GM12865 (cell line): ENCODE results near the gene SREBF1.

Source experiments
- DNase-seq: peaks from one replicate; pipeline ENCODE4 v3.0.0; 2010; ENCODE audit warnings: low read depth
- H3K4me3 ChIP-seq: 2 replicates; pipeline ENCODE4 v1.5.1; 2011; ENCODE audit warnings: mild to moderate bottlenecking, low read depth, low read length, control low read depth
- TF ChIP-seq, protein P1 (sequence below): IDR thresholded peaks from 2 replicates; pipeline ENCODE4 v1.5.1; 2011; ENCODE audit warnings: low read length, control low read depth, low read depth, inconsistent platforms; ENCODE audit not compliant: insufficient read depth; ENCODE audit errors: missing control alignments

SREBF1 gene

DNA sequence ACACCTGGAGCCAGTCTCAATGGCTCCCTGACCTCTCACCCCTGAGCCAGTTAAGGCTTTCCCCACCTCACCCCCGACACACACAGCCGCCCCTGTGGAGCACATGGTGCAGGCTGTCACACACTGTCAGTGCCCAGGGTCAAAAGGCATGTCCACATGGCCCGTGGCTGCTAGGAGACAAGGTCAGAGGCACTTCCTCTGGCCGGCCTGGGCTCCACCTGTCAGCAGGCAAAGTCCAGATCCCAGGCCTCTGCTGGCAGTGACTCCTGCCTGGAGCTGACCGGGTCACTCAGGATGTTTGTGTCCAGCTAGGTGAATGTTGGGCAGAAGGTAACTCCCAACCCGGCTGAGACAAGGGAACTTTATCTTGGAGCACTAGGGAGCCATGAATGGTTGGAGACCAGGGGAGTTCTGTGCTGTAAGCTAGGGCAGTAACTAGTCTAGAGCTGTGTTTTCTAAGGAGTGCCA, 6.0 kb downstream of the SREBF1 start:
- no peak for DNase-seq
- TF ChIP-seq, protein P1, sequence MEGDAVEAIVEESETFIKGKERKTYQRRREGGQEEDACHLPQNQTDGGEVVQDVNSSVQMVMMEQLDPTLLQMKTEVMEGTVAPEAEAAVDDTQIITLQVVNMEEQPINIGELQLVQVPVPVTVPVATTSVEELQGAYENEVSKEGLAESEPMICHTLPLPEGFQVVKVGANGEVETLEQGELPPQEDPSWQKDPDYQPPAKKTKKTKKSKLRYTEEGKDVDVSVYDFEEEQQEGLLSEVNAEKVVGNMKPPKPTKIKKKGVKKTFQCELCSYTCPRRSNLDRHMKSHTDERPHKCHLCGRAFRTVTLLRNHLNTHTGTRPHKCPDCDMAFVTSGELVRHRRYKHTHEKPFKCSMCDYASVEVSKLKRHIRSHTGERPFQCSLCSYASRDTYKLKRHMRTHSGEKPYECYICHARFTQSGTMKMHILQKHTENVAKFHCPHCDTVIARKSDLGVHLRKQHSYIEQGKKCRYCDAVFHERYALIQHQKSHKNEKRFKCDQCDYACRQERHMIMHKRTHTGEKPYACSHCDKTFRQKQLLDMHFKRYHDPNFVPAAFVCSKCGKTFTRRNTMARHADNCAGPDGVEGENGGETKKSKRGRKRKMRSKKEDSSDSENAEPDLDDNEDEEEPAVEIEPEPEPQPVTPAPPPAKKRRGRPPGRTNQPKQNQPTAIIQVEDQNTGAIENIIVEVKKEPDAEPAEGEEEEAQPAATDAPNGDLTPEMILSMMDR: no peak
- H3K4me3 ChIP-seq: no peak overlapping the region

DNA sequence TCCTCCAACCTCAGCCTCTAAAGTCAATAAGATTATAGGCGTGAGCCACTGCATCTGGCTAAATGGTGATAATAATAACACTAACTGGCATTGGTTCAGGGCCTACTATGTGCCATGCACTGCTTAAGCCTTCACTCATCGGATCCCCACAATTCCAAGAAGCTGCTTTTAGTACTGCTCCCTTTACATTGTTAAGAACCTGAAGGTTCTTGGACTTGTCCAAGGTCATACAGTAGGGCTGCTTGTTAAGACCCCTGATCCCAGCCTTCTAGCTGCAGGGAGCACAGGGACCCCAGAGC, 6.6 kb downstream of the SREBF1 start:
- H3K4me3 ChIP-seq: no peak overlapping the region
- TF ChIP-seq, protein P1: no peak
- no peak for DNase-seq

GRCh38 chr17:17827826-17828621, 8.8 kb downstream of the SREBF1 start:
- no peak overlapping the region for H3K4me3 ChIP-seq
- TF ChIP-seq, protein P1: no peak
- no peak for DNase-seq

- TF ChIP-seq, protein P1: no peak
- no peak overlapping the region for H3K4me3 ChIP-seq
- DNase-seq: no peak
Observed at GRCh38 chr17:17826942-17827785, 9.6 kb downstream of the SREBF1 start.

DNA sequence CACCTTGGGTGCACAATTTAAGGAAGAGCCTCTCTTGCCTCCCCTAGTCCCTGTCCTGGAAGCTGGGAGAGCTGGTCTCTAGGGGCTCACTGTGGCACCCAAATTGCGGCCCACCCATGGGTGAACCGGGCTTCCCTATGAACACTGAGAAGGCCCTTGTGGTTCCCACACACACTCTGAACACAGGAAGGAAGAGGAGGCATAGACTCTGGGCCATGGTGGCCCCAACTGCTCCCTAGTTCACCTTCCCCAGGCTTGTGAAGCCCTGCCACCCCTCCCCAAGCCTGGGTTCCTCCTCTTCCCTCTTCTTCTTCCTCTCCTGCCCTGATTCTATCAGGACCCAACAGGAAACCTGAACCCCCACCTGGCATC, 10.5 kb downstream of the SREBF1 start:
- DNase-seq: no peak

GRCh38 chr17:17824783-17825614, 11.8 kb downstream of the SREBF1 start:
- TF ChIP-seq, protein P1: no peak
- no peak overlapping the region for H3K4me3 ChIP-seq
- DNase-seq: no peak

More for the DNA sequence above, 10.5 kb downstream of the SREBF1 start:
- TF ChIP-seq, protein P1: no peak
- H3K4me3 ChIP-seq: no peak overlapping the region
